HG02943 (cell line): ENCODE data around the gene NTN3.
"Not testable (repeated sequence)": the region's sequence is repeated elsewhere in the genome, so short reads cannot be mapped to it uniquely, and the experiment has no call there.

Source experiments
- ATAC-seq: cut with Tn5 transposase; IDR thresholded peaks from one replicate; pipeline ENCODE4 v1.9.1; 2021; ENCODE audit warnings: mild to moderate bottlenecking, low read depth, moderate library complexity; ENCODE audit not compliant: unreplicated experiment

NTN3 gene

DNA sequence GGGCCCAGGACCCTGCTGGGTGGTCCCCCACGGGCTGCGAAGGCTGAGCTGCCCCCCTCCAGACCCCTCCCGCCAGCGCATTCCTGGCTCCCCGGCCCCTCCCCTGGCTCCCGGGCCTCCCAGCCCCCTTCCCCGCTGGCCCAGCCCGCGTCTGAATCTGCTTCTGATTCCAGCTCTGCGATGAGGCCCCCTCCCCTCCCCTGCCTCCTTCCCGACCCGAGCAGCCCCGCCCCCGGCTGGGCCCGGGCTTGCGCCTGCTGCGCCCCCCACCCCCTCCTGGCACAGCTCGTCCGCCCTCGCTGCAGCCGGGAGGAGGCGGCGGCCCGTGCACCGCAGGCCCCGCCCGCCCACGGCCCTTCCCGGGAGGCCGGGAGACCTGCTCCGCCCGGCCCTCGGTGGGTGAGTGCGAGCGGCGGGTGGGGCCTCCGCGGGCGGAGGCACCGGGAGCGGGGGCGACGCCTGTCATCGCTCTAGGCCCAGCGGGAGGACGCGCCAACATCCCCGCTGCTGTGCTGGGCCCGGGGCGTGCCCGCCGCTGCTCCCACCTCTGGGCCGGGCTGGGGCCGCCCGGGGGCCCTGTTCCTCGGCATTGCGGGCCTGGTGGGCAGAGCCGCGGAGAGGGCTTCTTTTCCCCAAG lies at the start of gene NTN3:
NTN3 (plus strand) TSS at position 282 of the 637 bp plus-strand sequence. CDS start 405 bp downstream, outside the sequence.
- ATAC-seq: no peak

DNA sequence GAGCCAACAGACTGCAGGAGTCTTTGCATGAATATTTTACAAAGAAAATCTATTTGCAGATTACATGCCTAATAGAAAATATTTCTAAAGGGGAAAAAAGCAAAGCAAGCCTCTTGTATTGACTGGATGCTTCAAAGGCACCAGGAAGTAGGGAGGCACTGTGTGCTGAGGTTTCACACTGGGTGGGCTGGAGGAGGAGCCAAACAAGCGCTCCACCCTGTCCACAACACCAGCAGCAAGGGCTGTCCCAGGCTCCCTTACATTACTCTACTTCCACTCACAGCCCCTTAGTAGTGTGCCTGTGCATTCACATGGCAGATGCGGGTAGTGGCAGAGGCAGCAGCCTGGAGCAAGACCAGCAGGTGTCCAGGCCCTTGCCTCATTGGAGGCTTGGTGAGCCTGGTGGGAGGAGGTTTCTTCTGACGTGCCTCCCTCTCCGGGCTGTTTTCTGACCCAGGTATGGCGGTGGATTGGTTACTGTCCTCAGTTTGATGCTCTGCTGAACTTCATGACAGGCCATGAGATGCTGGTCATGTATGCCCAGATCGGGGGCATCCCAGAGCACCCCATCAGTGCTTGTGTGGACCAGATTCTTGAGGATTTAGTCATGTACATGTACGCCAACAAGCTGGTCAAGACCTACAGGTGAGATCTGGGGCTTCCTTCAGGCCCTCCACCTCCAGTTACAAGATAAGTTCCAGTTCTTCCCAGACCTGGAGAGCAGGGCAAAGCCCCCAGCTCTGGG lies 48.8 kb upstream of the NTN3 start:
- ATAC-seq: no peak

DNA sequence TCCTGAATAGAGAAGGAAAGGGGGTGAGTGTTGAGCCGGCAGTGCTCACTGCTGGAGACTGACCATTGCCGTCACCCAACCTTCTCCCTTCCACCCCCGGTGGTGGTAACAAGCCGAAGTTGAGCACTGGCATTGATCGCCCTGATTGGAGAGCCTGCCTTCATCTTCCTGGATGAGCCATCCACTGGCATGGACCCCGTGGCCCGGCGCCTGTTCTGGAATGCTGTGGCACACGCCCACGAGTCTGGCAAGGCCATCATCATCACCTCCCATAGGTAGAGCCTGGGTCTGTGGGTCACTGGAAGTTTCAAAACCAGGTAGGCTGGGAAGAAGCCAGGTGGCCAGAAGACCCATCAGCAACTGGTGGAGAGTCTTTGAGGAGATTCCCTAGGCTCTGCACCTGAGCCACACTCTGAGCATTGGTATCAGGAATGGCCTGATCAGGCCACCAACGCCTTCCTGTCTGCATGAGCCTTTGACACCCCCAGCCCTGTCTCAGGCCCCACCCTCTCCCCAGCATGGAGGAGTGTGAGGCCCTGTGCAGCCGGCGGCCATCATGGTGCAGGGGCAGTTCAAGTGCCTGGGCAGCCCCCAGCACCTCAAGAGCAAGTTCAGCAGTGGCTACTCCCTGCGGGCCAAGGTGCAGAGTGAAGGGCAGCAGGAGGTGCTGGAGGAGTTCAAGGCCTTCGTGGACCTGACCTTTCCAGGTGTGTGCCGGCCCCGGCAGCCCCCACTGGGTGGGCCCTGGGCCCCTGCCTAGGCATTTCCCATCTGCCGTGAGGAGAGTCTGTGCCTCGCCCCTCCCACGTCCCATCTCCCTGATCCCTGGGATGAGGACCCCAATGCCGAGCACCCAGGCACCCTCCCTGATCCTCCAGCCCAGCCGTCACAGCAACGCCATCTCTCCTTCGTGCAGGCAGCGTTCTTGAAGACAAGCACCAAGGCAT lies 46.8 kb upstream of the NTN3 start:
- no peak for ATAC-seq

GRCh38 chr16:2425008-2425518 lies 46.0 kb upstream of the NTN3 start:
- no peak for ATAC-seq

- ATAC-seq: no peak
Observed at GRCh38 chr16:2425825-2426430, 45.2 kb upstream of the NTN3 start.

DNA sequence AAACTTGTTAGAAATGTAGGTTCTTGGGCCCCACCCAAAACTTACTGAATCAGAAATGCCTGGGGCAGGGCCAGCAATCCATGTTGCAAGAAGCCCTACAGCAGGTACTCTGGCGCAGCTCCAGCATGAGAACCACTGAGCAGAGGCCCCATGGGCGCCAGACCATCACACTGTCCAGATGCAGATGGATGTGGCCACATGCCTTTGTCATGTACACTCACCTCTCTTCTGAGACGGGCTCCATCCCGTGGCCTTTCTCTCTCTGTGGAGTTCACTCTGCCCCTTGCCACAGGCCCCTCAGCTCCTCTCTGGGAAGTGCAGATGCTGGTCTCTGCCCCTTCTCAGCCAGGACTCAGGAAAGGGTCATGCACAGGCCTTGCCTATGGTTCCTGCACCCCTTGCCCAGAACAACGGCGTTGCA lies 44.1 kb upstream of the NTN3 start:
- no peak for ATAC-seq

- ATAC-seq: no peak
Observed at GRCh38 chr16:2427526-2427925, 43.6 kb upstream of the NTN3 start.

DNA sequence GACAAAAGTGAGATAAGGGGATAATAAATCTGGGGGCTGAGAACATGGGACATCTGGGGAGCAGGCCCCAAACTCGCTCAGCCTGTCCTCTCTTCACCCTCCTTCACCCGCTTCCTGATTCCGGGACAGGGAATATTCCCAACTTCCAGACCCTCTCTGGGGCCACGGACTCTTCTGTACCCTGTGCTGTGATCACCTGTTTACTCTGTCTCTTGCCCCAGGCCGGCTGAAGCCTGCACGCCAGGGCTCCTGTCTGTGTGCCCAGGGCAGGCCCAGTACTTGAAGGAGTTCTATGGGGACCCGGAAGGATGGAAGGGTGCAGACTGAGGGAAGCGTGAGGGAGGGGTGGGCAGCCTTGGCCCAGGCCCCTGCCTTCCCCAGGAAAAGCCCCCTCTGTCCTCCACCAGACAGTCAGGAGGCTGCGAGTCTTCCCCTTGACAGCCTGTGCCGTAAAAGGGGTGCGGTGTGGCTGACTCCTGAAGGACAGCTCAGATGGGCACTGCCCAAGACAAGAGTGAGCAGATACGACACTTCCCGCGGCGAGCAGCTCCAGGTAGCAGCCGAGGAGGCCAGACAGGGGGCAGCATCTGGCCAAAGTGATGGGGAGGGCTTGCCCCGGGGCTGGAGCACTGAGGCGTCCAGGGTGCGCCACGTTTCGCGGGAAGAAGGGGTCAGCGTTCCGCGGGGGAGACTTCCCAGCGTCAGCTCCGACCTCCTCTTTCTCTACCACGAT lies 42.9 kb upstream of the NTN3 start:
- peak; percentile 29 for ATAC-seq

DNA sequence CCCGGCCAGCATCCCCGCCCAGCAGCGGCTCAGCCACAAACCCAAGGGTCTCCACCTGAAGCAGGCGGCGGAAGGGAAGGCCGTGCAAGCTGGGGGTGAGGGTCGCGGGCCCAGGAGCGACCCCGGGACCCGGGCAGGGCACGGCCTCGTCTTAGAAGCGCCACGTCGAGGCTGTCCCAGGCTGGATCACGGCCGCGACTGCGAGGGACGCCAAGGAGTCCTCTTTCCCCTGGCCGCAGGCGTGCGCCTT lies 42.4 kb upstream of the NTN3 start:
- no peak for ATAC-seq

- ATAC-seq: peak; percentile 67
Observed at GRCh38 chr16:2429034-2429770, 41.9 kb upstream of the NTN3 start, which contains the start of gene CCNF. TSS of gene CCNF (plus strand) at chr16:2429447. CDS start at chr16:2429482, 35 bp downstream.

DNA sequence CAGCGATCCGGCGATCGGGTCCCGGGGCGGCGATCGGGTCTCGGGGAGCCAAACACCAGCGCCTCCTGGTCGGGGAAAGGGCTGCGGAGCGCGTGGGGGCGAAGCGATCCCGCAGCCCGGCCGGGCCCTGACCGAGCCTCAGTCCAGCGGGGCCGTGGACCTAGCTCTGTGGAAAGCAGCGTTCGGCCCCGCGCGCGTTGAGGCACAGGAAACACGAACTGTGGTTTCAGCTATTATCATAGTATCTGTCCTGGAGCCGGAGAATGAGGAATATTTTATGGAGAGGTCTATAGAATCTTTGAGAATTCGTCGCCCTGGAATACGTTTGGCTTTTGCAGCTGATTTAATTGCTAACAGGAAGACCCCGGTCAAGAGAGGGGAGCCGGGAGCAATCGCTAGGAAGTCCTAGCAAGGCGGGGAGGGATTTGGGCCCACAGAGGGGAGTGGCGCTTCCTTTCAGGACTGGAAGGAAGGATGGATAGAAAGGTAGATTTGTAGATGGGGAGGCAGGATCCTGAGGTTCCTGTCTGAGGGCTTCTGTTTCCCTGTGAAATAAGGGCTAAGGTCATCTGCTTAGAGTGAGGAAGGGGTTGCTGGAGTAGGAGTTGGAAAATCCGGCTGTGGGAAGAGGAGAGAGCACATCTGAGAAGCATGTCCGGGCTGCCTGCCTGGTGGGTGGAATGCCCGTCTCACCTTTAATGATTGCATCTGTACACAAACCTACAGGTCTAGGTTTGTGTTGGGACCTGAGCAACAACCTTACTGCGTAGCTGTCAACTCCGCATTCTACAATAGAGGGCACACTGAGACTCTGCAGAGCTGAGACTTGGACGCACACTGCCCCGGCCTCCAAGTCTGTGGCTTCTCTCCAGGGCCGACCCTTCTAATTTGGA lies 41.1 kb upstream of the NTN3 start:
- no peak for ATAC-seq

DNA sequence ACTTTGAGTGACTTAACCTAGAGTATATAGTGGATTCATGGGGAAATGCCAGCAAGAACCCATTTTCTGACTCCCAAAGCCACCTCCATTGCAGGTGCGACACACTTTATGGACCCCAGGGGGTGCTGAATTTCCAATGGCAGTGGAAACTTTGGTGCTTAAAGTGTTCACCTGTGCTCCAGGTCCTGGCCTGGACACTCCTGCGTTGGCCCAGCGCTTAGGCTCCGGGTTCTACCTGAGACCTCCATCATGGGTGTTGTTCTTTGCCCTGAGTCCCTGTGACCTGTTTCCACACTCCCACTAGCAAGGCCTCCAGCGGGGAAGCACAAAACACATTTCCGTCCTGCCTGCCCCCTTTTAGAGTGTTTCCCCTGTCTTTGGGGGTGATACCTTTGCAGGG lies 38.8 kb upstream of the NTN3 start:
- ATAC-seq: no peak

GRCh38 chr16:2432801-2433505 lies 38.1 kb upstream of the NTN3 start:
- no peak for ATAC-seq

GRCh38 chr16:2435236-2435635 lies 35.9 kb upstream of the NTN3 start:
- ATAC-seq: not testable (repeated sequence)

DNA sequence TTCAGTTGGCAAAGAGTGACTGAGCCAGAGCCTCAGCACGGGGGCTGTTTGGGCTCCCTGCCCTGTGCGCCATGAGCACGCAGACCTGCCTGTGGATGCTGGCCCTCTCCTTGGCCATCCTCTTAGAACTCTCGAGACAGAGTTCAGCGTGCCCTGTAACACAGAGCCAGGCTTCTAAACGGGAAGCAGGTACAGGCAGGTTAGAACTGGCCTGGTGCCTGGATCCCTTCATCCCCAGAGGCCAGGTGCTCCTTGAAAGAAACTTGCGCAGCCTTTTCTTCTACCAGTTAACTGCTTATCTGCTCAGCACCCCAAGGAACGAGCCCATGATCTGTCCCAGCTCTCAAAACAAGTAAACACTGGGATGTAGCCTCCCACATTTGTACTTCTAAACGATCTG lies 35.0 kb upstream of the NTN3 start:
- no peak for ATAC-seq

DNA sequence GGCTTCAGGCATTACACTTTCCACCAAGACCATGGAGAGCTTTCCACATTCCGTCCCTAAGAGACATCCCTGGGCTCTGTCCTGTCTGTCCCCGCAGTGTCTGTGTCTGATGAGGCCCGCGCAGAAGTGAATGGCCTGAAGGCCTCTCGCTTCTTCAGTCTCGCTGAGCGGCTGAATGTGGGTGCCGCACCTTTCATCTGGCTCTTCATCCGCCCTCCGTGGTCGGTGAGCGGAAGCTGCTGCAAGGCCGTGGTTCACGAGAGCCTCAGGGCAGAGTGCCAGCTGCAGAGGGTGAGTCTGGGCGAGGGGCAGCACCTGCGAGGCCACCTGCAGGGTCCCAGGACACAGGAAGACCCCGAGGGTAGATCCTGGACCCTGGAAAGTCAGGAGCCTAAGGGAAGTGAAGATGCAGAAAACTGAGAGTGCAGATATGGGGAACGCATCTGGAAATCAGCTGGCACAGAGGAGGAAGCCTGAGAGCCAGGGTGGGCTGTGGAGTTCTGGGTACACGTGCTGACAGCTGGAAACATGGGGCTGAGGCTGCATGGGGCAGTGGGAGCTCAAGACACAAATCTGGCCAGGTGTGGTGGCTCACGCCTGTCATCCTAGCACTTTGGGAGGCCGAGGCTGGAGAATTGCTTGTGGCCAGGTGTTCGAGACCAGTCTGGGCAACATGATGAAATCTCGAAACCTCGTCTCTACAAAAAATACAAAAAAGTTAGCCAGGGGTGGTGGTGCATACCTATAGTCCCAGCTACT lies 33.9 kb upstream of the NTN3 start:
- ATAC-seq: no peak

GRCh38 chr16:2438121-2438520 lies 33.0 kb upstream of the NTN3 start:
- no peak for ATAC-seq
